Tibial nerve (tissue), 4 donors: ENCODE results near the gene ZDHHC16. TPM values are rescaled to one million over a fixed set of nuclear protein-coding genes. Genes with fewer than 3 reads are reported as not detected.

Experiments
- DNase-seq, 2 donors: peaks; one replicate each; pipeline ENCODE4 v3.0.0-alpha.2; 2019; ENCODE audit warnings: low spot score in 2 of 2
- H3K27ac ChIP-seq, 4 donors: fragments of 200-600 bp; sonication (generic) in 3 of 4; one replicate each; pipeline ENCODE4 v1.5.1; 2017 to 2019; ENCODE audit warnings: mild to moderate bottlenecking in 1 of 4
- H3K27me3 ChIP-seq, 2 donors: fragments of 200-600 bp; sonication (generic) in 1 of 2; one replicate each; pipeline versions ENCODE4 v1.5.1 to v1.6.0; 2017 to 2019
- H3K36me3 ChIP-seq, 3 donors: fragments of 200-600 bp; sonication (generic); one replicate each; pipeline ENCODE4 v1.5.1; 2018 to 2019
- H3K4me1 ChIP-seq, 4 donors: fragments of 200-600 bp; sonication (generic) in 3 of 4; one replicate each; pipeline ENCODE4 v1.5.1; 2017 to 2019
- H3K4me3 ChIP-seq, 4 donors: fragments of 200-600 bp; sonication (generic) in 3 of 4; one replicate each; pipeline ENCODE4 v1.5.1; 2017 to 2019; ENCODE audit warnings: mild to moderate bottlenecking in 1 of 4, moderate library complexity in 1 of 4
- H3K9me3 ChIP-seq, 4 donors: fragments of 200-600 bp; sonication (generic) in 3 of 4; one replicate each; pipeline ENCODE4 v1.5.1; 2017 to 2019
- EP300 ChIP-seq, 2 donors: sonication (generic); formaldehyde crosslinking; IDR thresholded peaks; one replicate each; pipeline ENCODE4 v1.6.1; 2017; ENCODE audit warnings: antibody characterized with exemption in 2 of 2, mild to moderate bottlenecking in 1 of 2
- POLR2A ChIP-seq, 2 donors: fragments of 450-650 bp; IDR thresholded peaks; one replicate each; pipeline ENCODE4 v1.6.1; 2017; ENCODE audit warnings: antibody characterized with exemption in 2 of 2, mild to moderate bottlenecking in 2 of 2, moderate library complexity in 2 of 2
- WGBS, 2 donors: methylation state at CpG; one replicate each; pipeline ENCODE4 v1.1.5; 2018; 5-methylcytosine and 5-hydroxymethylcytosine counted together
- total RNA-seq, 4 donors: library from RNA; depleted of rRNA; stranded (reverse); fragments of >200 nt; gene quantifications; one replicate each; pipeline ENCODE4 v1.1.0, GENCODE V29; 2016
- TF ChIP-seq, protein P1 (sequence below), 5 experiments: fragments of 200-600 bp in 3 of 5; fragments of 450-650 bp in 2 of 5; sonication (generic) in 3 of 5; IDR thresholded peaks; one replicate each; pipeline ENCODE4 v1.5.1; 2016 to 2019; ENCODE audit warnings: antibody characterized with exemption in 5 of 5, mild to moderate bottlenecking in 3 of 5, moderate library complexity in 2 of 5

Gene ZDHHC16
- total RNA-seq, 4 donors from 2014 or later, result 26.4 to 50.4 (median 36.0) TPM

DNA sequence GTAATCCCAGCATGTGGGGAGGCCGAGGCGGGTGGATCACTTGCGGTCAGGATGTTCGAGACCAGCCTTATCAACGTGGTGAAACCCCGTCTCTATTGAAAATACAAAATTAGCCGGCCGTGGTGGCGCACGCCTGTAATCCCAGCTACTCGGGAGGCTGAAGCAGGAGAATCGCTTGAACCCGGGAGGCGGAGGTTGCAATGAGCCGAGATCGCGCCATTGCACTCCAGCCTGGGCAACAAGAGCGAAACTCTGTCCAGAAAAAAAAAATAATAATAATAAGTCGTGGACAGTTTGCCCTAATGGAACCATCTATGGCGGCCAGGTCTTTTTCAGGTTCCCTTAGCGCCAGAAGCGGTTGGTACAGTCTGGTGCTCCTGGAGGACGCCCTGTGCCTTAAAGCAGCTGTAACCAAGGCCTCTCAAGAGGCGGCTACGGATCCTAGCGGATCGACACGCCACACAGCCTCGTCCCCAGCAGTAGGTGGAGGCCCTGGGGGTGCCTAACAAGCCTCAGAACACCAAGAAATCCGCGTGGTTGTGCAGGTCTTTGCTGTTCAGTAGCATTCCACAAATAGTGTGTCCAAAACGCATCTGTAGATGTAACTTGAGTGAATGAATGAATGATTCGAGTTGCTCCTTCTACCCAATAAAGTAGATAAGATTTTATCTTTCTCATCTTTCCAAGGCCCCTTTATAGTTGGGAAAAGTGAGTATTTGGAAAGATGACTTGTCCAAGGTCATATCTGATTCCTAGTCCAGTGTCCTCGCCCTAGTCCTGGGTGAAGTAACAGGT is 19.0 kb upstream of the ZDHHC16 start:
- H3K9me3 ChIP-seq, result no peaks in the 10 kb centered on the region
- H3K4me3 ChIP-seq, result peak overlapping the region; percentile 78 to 98 (median 84)
- WGBS, 2 donors, result 9 to 14% methylated on average over 34 of the region's 34 CpGs
- peaks cover 4 to 31% (median 22%) of the 10 kb centered on the region in 4 donors for H3K4me1 ChIP-seq
- TF ChIP-seq, protein P1, sequence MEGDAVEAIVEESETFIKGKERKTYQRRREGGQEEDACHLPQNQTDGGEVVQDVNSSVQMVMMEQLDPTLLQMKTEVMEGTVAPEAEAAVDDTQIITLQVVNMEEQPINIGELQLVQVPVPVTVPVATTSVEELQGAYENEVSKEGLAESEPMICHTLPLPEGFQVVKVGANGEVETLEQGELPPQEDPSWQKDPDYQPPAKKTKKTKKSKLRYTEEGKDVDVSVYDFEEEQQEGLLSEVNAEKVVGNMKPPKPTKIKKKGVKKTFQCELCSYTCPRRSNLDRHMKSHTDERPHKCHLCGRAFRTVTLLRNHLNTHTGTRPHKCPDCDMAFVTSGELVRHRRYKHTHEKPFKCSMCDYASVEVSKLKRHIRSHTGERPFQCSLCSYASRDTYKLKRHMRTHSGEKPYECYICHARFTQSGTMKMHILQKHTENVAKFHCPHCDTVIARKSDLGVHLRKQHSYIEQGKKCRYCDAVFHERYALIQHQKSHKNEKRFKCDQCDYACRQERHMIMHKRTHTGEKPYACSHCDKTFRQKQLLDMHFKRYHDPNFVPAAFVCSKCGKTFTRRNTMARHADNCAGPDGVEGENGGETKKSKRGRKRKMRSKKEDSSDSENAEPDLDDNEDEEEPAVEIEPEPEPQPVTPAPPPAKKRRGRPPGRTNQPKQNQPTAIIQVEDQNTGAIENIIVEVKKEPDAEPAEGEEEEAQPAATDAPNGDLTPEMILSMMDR (IDR thresholded peaks at IDR 0.05), result no peak
- no peak for TF ChIP-seq POLR2A (IDR thresholded peaks at IDR 0.05)
- no peak for TF ChIP-seq EP300 (IDR thresholded peaks at IDR 0.05)
- DNase-seq, result no peak
- H3K27me3 ChIP-seq, result no peaks in the 10 kb centered on the region
- peaks cover 0 to 27% (median 8%) of the 10 kb centered on the region in 3 donors for H3K36me3 ChIP-seq
- peak overlapping the region; percentile 72 to 92 (median 90) for H3K27ac ChIP-seq

DNA sequence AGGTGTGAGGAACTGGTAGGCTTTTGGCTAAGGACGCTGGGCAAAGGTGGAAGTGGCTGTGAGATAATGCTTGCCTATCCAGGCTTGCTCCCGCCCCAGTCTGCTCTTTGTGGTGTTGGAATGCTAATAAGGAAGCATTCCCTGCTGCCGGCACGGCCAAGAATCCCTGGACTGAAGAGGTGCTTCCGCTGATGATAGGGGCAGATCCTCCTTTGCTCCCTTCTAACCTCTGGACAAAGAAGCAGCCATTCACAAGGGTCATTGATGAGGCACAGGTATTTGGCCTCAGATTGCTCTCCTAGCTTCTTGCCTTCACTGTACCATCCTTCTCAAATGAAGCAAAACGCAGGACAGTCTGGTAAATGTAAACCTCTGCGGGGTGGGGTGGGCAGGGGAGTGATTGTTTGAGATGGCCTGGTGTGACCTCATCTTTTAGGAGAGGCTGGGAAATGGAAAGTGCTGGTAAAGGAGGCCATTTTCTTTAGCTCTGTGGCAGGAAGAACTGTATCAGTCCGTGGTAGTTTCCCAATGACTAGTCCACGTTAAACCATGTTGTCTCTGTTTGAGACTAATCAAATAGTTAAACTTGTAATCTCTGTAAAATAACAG is 18.3 kb upstream of the ZDHHC16 start:
- no peaks in the 10 kb centered on the region for H3K9me3 ChIP-seq
- 14% methylated on average over 9 of the region's 9 CpGs for WGBS, 2 donors
- peaks cover 4 to 31% (median 22%) of the 10 kb centered on the region in 4 donors for H3K4me1 ChIP-seq
- DNase-seq, result no peak
- H3K4me3 ChIP-seq, result peak overlapping the region; percentile 78 to 98 (median 84)
- H3K36me3 ChIP-seq, result peaks cover 0 to 31% (median 10%) of the 10 kb centered on the region in 3 donors
- H3K27me3 ChIP-seq, result no peaks in the 10 kb centered on the region
- H3K27ac ChIP-seq, result peak overlapping the region in 3 of 4 donors; percentile 89 to 92 (median 90)
- TF ChIP-seq POLR2A (IDR thresholded peaks at IDR 0.05), result no peak
- TF ChIP-seq EP300 (IDR thresholded peaks at IDR 0.05), result no peak
- TF ChIP-seq, protein P1 (IDR thresholded peaks at IDR 0.05), result no peak

DNA sequence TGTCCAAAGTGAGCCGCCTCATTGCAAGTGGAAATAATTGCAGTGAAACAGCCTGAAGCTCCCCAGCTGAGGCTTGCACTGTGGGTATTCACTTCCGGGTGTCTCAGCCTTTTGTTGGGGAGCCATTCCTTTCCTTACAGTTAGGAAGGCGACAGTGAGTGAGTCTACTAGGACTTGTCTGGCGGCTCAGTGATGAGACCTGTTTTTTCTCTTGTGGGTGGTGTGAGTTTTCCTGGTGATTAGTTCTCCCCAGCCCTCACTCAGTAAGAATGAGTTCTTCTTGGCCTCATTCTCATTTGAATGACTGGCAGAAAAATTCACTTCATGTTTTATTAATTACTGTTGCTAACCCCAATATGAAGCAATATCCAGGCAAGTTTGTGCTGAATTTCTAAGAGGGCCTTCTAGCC is 17.4 kb upstream of the ZDHHC16 start:
- H3K36me3 ChIP-seq, result peaks cover 0 to 35% (median 13%) of the 10 kb centered on the region in 3 donors
- H3K27ac ChIP-seq, result peak overlapping the region in 2 of 4 donors; percentile 41 to 46
- peaks cover 4 to 31% (median 22%) of the 10 kb centered on the region in 4 donors for H3K4me1 ChIP-seq
- no peaks in the 10 kb centered on the region for H3K9me3 ChIP-seq
- no peaks in the 10 kb centered on the region for H3K27me3 ChIP-seq
- 54 to 64% methylated on average over 4 of the region's 4 CpGs for WGBS, 2 donors
- TF ChIP-seq, protein P1 (IDR thresholded peaks at IDR 0.05), result no peak
- TF ChIP-seq EP300 (IDR thresholded peaks at IDR 0.05), result no peak
- TF ChIP-seq POLR2A (IDR thresholded peaks at IDR 0.05), result no peak
- no peak overlapping the region for H3K4me3 ChIP-seq
- DNase-seq, result no peak

DNA sequence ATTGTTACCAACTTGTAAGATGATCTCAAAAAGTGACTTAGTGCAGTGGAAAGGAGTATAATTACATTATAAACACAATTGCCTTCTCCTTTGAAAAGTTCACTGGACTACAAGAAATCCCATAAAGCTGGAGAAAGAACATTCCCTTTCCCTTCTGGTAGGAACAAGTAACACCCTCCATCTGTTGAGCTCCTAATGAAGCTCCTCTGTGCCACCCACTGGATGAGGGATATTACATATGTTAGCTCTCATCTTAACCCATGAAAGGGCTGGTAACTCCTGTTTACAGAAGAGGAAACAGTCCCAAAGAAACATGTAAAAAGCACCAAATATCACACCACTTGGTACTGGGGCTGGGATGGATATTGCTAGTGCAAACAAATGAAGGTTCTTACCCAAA is 11.9 kb upstream of the ZDHHC16 start:
- Histone ChIP-seq H3K4me1 (peaks cover 0 to 6% (median 0%) of the 10 kb centered on the region in 4 donors), H3K27ac (no peak overlapping the region), H3K27me3 (no peaks in the 10 kb centered on the region), H3K4me3 (no peak overlapping the region), H3K9me3 (no peaks in the 10 kb centered on the region), H3K36me3 (peaks cover 0 to 90% (median 19%) of the 10 kb centered on the region in 3 donors)
- no peak for DNase-seq
- TF ChIP-seq POLR2A (IDR thresholded peaks at IDR 0.05) (no peak), EP300 (IDR thresholded peaks at IDR 0.05) (no peak)
- TF ChIP-seq, protein P1 (IDR thresholded peaks at IDR 0.05), result no peak

DNA sequence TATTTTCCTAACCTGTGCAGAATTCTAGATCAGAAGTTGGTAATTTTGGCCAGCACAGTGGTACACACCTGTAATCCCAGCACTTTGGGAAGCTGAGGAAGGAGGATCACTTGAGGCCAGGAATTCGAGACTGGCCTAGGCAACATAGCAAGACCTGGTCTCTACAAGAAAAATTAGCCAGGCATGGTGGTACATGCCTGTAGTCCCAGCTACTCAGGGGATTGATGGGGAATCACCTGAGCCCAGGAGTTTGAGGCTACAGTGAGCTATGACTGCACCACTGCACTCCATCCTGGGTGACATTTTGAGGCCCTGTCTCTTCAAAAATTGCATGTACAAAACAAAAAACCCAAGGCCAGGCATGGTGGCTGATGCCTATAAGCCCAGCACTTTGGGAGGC is 11.4 kb upstream of the ZDHHC16 start:
- Histone ChIP-seq H3K27ac (no peak overlapping the region), H3K4me3 (no peak overlapping the region), H3K36me3 (peaks cover 0 to 90% (median 19%) of the 10 kb centered on the region in 3 donors), H3K4me1 (peaks cover 0 to 2% (median 0%) of the 10 kb centered on the region in 4 donors), H3K9me3 (no peaks in the 10 kb centered on the region), H3K27me3 (no peaks in the 10 kb centered on the region)
- DNase-seq, result no peak
- 82 to 100% methylated on average over 1 of the region's 1 CpG for WGBS, 2 donors
- TF ChIP-seq, protein P1 (IDR thresholded peaks at IDR 0.05), result no peak
- TF ChIP-seq POLR2A (IDR thresholded peaks at IDR 0.05), result no peak
- no peak for TF ChIP-seq EP300 (IDR thresholded peaks at IDR 0.05)
